COLO668 (cell line): ENCODE measurements around the gene PDCD4.
"Not testable (repeated sequence)": the region's sequence is repeated elsewhere in the genome, so short reads cannot be mapped to it uniquely, and the experiment has no call there.

Source experiments
- DNase-seq: peaks from one replicate; lab custom pipeline; 2025; ENCODE audit not compliant: unreplicated experiment; lab: John Stamatoyannopoulos, UW

The PDCD4 gene

GRCh38 chr10:110860576-110861241, 11.0 kb upstream of the PDCD4 start:
- no peak for DNase-seq

- no peak for DNase-seq
These were observed 10.3 kb upstream of the PDCD4 start for GRCh38 chr10:110861476-110861875.

GRCh38 chr10:110861930-110862649, 9.6 kb upstream of the PDCD4 start:
- DNase-seq: no peak

DNA sequence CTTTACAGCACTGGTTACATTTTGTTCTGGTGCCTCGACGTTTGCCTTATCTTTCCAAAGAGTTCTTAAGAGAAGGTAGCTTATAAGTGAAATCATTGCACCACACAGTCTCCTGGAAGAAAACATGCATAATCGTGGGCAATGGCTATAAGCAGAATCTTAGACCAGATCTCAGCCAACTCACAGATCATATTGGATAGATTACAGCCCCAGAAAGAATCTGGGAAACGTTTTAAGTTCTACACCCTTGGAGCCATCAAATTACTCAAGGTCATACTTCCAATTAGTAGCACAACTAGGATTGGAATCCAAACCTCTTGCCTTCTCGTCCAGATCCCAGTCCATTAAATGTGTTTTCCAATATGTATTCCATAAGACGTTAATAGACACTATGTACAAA, 8.8 kb upstream of the PDCD4 start:
- no peak for DNase-seq

DNA sequence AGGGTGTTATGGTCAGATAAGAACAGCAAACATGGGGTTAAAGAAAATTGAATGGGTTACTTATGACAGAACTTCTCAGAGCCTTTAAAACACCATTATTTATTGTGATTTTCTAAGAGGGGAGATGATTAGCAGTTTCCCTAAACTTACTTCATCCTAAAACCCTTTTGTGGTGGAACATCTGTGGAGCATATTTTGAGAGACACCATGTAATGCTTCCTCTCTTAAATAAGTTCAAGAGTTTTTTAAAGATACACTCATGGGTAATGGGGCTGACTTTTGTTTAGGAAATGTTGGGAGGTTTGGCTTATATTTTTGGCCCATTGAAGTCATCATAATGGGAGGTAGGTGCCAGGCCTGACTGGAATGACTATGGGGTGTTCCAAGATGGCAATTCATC, 8.4 kb upstream of the PDCD4 start:
- DNase-seq: no peak

DNA sequence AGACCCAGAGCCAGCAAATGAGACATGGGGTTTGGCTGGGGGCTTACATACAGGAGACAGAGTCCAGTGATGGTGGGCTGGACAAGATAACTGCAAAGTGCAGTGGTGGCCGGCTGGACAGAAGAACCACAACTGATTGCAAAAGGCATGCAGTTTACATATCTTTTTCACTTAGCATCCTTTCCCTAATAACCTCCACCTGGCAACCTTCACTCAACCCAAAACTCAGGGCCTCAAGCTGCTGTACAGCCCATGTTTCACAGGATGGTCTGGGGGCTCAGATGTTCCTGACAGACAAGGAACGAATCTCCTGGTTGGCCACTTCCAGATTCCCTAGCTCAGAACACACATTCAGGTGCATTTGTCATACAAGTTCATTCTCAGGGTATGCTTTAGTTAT, 7.8 kb upstream of the PDCD4 start:
- no peak for DNase-seq

DNA sequence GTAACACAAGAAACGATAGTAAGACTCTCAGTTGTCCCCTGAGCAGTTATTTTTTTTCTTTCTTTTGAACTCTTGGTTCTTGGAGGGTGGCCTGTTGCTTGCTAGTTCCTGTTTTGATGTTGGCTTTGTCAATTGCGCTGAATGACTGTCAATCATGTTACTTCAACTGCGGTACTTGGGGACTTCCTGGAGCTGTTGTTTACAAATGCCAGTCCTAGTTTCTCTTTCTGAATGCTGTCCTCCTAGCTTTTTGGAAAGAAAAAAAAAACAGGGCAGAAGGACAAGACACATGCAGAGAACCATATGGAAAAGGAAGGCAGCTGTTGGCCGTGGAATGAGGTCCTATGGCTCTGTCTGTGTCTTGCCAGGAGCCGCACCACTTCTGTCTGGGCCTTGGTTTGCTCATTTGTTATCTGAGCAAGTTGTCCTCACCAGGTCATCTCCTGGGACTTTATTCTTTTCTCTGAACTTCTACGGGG, 7.0 kb upstream of the PDCD4 start:
- DNase-seq: no peak

- no peak for DNase-seq
These were observed 6.4 kb upstream of the PDCD4 start for GRCh38 chr10:110865186-110865808.

GRCh38 chr10:110865809-110866482, 5.8 kb upstream of the PDCD4 start:
- DNase-seq: no peak

DNA sequence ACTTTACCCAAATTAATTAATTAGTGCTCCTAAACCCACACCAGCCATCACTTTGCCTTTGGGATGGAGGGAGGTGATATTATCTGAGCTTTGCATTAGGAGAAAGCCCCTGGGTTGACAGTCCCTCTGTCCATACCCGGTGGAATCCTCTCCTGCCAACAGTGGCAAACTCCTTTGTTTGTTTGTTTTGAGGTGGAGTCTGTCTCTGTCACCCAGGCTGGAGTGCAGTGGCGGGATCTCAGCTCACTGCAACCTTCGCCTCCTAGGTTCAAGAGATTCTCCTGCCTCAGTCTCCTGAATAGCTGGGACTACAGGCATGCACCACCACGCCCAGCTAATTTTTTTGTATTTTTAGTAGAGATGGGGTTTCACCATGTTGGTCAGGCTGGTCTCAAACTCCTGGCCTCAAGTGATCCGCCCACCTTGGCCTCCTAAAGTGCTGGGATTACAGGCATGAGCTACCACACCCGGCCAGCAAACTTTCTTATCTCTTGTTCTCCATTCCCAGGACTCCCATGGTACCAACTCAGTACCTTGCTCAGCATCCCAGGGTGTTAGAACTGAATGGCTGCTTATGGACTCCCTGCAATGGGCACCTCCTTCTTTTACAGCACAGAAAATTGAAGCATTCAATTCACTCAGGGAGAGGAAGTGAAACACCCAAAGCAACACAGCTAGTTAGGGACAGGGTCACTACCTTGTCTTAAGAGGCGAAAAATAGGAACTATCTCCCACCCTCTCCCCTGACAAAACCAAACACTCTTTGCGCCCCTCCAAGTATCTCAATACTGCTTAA, 4.5 kb upstream of the PDCD4 start:
- DNase-seq: not testable (repeated sequence)

- no peak for DNase-seq
These were observed 3.8 kb upstream of the PDCD4 start for GRCh38 chr10:110867807-110868465.

GRCh38 chr10:110868981-110869380, 2.7 kb upstream of the PDCD4 start:
- no peak for DNase-seq

GRCh38 chr10:110870823-110871297, 868 bp upstream of the PDCD4 start:
- DNase-seq: no peak

- DNase-seq: peak; percentile 51
These were observed 636 bp downstream of the PDCD4 start for GRCh38 chr10:110872145-110872983.

- no peak for DNase-seq
These were observed 1.5 kb downstream of the PDCD4 start for GRCh38 chr10:110872984-110873923.

DNA sequence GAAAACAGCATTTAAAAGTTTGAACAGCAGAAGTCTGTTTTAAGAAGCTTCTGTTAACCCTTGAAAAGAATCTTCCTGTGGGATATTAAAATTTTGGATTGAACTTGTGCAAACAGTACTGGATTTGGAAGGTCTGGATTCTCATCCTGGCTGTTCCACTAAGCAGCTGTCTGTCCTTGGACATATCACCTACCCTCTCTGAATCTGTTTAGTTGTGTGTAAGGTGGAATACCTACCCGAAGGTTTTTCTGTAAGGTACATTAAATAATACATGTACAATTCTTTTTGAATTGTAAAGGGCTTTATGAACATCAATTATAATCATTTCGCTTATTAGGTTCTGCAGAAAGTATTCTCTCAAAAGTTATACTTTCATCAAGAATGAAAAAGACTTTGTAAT, 2.2 kb downstream of the PDCD4 start:
- no peak for DNase-seq

DNA sequence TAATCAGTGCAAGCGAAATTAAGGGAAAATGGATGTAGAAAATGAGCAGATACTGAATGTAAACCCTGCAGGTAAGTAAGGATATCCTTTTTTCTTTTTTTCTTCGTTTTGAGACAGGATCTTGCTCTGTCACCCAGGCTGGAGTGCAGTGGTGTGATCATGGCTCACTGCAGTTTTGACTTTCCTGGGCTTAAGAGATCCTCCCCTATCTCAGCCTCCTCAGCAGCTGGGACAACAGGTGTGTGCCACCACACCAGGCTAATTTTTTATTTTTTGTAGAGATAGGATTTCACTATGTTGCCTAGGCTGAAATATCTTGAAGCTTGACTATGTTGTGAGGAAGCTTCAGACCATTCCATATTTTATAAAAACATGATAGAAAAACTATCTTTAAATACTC, 4.3 kb downstream of the PDCD4 start:
- DNase-seq: no peak

GRCh38 chr10:110876788-110877187, 5.1 kb downstream of the PDCD4 start:
- DNase-seq: no peak
